MM.1S (cell line): Measurements from ENCODE around the gene DLX3.

Experiments used
- CTCF ChIP-seq: fragments of 300-600 bp; sonication (generic); IDR thresholded peaks from 2 replicates; pipeline ENCODE4 v1.5.1; 2016; ENCODE audit warnings: antibody characterized with exemption, low read length, mixed read lengths
- EZH2 ChIP-seq: fragments of 300-600 bp; sonication (generic); optimal IDR thresholded peaks from 2 replicates; pipeline ENCODE3; 2017; ENCODE audit warnings: low read depth, mild to moderate bottlenecking, antibody characterized with exemption, low read length, mixed read lengths

GRCh38 chr17:49944273-49944870 is 50.7 kb downstream of the DLX3 start:
- TF ChIP-seq CTCF (no peak), EZH2 (no peak)
